Measurements from ENCODE around the gene LCN10.

Gene LCN10

GRCh38 chr9:136753371-136754058 lies 10.8 kb upstream of the LCN10 start:
- no peak for DNase-seq

GRCh38 chr9:136751814-136752213 lies 9.1 kb upstream of the LCN10 start:
- no peak for DNase-seq

- DNase-seq, result no peak
Measured at GRCh38 chr9:136751244-136751643, 8.5 kb upstream of the LCN10 start.

- DNase-seq, result no peak
Measured at GRCh38 chr9:136750526-136750925, 7.8 kb upstream of the LCN10 start.

- DNase-seq, result no peak
Measured at GRCh38 chr9:136748666-136749611, 6.2 kb upstream of the LCN10 start.

- DNase-seq, result no peak
Measured at GRCh38 chr9:136748201-136748600, 5.5 kb upstream of the LCN10 start, which contains the start of gene LCN6. Gene LCN6 (minus strand): TSS chr9:136748525. CDS start chr9:136748483, 42 bp downstream.

GRCh38 chr9:136747161-136748060 lies 4.7 kb upstream of the LCN10 start:
- no peak for DNase-seq

GRCh38 chr9:136746621-136747020 lies 3.9 kb upstream of the LCN10 start:
- no peak for DNase-seq

GRCh38 chr9:136746155-136746490 lies 3.4 kb upstream of the LCN10 start:
- no peak for DNase-seq

GRCh38 chr9:136745389-136746154 lies 2.8 kb upstream of the LCN10 start:
- DNase-seq, result no peak

- no peak for DNase-seq
Measured at GRCh38 chr9:136744773-136745172, 2.0 kb upstream of the LCN10 start.

GRCh38 chr9:136743639-136744211 lies 985 bp upstream of the LCN10 start:
- DNase-seq, result no peak

- no peak for DNase-seq
Measured at GRCh38 chr9:136741883-136742571, 713 bp downstream of the LCN10 start.

GRCh38 chr9:136740971-136741882 lies 1.5 kb downstream of the LCN10 start:
- no peak for DNase-seq

GRCh38 chr9:136740491-136740890 lies 2.2 kb downstream of the LCN10 start:
- DNase-seq, result no peak

- no peak for DNase-seq
Measured at GRCh38 chr9:136740069-136740468, 2.7 kb downstream of the LCN10 start.

- no peak for DNase-seq
Measured at GRCh38 chr9:136739509-136739908, 3.2 kb downstream of the LCN10 start.

GRCh38 chr9:136738960-136739359 lies 3.8 kb downstream of the LCN10 start:
- no peak for DNase-seq

- DNase-seq, result no peak
Measured at GRCh38 chr9:136735812-136736480, 6.8 kb downstream of the LCN10 start.

Measured in NCI-H2171 (cell line).